Spleen (tissue), 11 donors: ENCODE measurements around the gene SOX13. TPM values are rescaled to one million over a fixed set of nuclear protein-coding genes. Genes with fewer than 3 reads are reported as not detected.

Source experiments
- DNase-seq: peaks from one replicate; pipeline ENCODE4 v3.0.0-alpha.2; 2020
- H3K27ac ChIP-seq, 8 donors: fragments of 200-600 bp; sonication (generic) in 7 of 8; 1 replicate in 4 of 8; 2 replicates in 4 of 8; pipeline versions ENCODE4 v1.5.0 to v1.8.0; 2016 to 2021; ENCODE audit warnings: inconsistent platforms in 4 of 8, mild to moderate bottlenecking in 4 of 8, moderate library complexity in 1 of 8
- H3K27me3 ChIP-seq, 7 donors: fragments of 200-600 bp; sonication (generic) in 6 of 7; replicated peaks in 1 of 7; 1 replicate in 4 of 7; 2 replicates in 3 of 7; pipeline versions ENCODE4 v1.5.0 to v1.8.0; 2016 to 2021; ENCODE audit warnings: inconsistent platforms in 3 of 7, mild to moderate bottlenecking in 1 of 7
- H3K36me3 ChIP-seq, 6 donors: fragments of 200-600 bp; sonication (generic) in 5 of 6; 1 replicate in 4 of 6; 2 replicates in 2 of 6; pipeline versions ENCODE4 v1.5.0 to v1.8.0; 2016 to 2021; ENCODE audit warnings: inconsistent platforms in 2 of 6
- H3K4me1 ChIP-seq, 6 donors: fragments of 200-600 bp; sonication (generic) in 5 of 6; 1 replicate in 3 of 6; 2 replicates in 3 of 6; pipeline versions ENCODE4 v1.5.0 to v1.8.0; 2016 to 2021; ENCODE audit warnings: inconsistent platforms in 3 of 6
- H3K4me3 ChIP-seq, 8 donors: fragments of 200-600 bp; sonication (generic) in 7 of 8; 1 replicate in 4 of 8; 2 replicates in 4 of 8; pipeline versions ENCODE4 v1.5.0 to v1.8.0; 2016 to 2021; ENCODE audit warnings: inconsistent platforms in 4 of 8, mild to moderate bottlenecking in 4 of 8, moderate library complexity in 2 of 8
- H3K9me3 ChIP-seq, 8 donors: fragments of 200-600 bp; sonication (generic) in 7 of 8; 1 replicate in 4 of 8; 2 replicates in 4 of 8; pipeline versions ENCODE4 v1.5.0 to v1.8.0; 2016 to 2021; ENCODE audit warnings: inconsistent platforms in 4 of 8
- CTCF ChIP-seq, 11 experiments: fragments of 200-600 bp in 7 of 11; fragments of 450-650 bp in 4 of 11; sonication (generic) in 4 of 11; IDR thresholded peaks in 8 of 11; conservative IDR thresholded peaks in 3 of 11; 1 replicate in 7 of 11; 2 replicates in 4 of 11; pipeline versions ENCODE4 v1.4.0 to v1.8.0; 2016 to 2021; ENCODE audit warnings: antibody characterized with exemption in 11 of 11, inconsistent platforms in 4 of 11, mild to moderate bottlenecking in 1 of 11
- POLR2A ChIP-seq, 3 donors: fragments of 450-650 bp; IDR thresholded peaks; one replicate each; pipeline ENCODE4 v1.5.1; 2017; ENCODE audit warnings: antibody characterized with exemption in 3 of 3, mild to moderate bottlenecking in 1 of 3
- POLR2AphosphoS5 ChIP-seq, 3 donors: sonication (generic); formaldehyde crosslinking; IDR thresholded peaks; one replicate each; pipeline ENCODE4 v1.5.1; 2017; ENCODE audit warnings: antibody characterized with exemption in 3 of 3
- WGBS, 5 donors: extraction: QIAGEN DNeasy Blood & Tissue Kit in 3 of 5; methylation state at CpG; one replicate each; pipeline versions ENCODE4 v1.1.5 to v1.1.7; 2013 to 2018; 5-methylcytosine and 5-hydroxymethylcytosine counted together
- intact Hi-C: fragments of 100-400 bp; cut with DNase I; formaldehyde crosslinking; loops from one replicate; pipeline ENCODE4 v1.15.0; 2023; ENCODE audit warnings: low total_unique reads
- polyA plus RNA-seq, 3 donors: library from polyadenylated mRNA; stranded (reverse); fragments of 200-250 nt; gene quantifications; one replicate each; pipeline ENCODE4 v1.2.1, GENCODE V29; 2013
- total RNA-seq, 7 donors: library from RNA; depleted of rRNA in 3 of 7; stranded (reverse); fragments of >200 nt in 3 of 7; fragmentation: NEBNext Ultra II Directional in 4 of 7; extraction: Animal tissue kit (Norgen Biotek cat#: 25700) in 4 of 7; gene quantifications; one replicate each; pipeline versions ENCODE4 v1.1.0 to v1.2.1, GENCODE V29; 2016 to 2021
- donor health status: healthy with polysubstance abuse.
- donor health status: DM: no; HTN: no; CAD: no; lungs with moderate emphysema.
- donor health status: DM: no; HTN: no; CAD: no.
- donor health status: Bipolar disorder and iron deficiency.
- donor health status: healthy.
- donor health status: DM: no; HTN: no; CAD: no.
- donor health status: DM: yes; HTN: yes; CAD: no.

Gene SOX13
- total and polyA plus RNA-seq, 10 donors: 2.0 to 28.7 (median 18.0) TPM

GRCh38 chr1:204108312-204109141 is 35.6 kb downstream of the SOX13 start:
- no peak for DNase-seq
- Histone ChIP-seq H3K9me3 (no peaks in the 10 kb centered on the region), H3K27ac (peak overlapping the region in 6 of 8 donors; percentile 11 to 66 (median 54)), H3K4me3 (no peak overlapping the region), H3K36me3 (no peaks in the 10 kb centered on the region), H3K27me3 (no peaks in the 10 kb centered on the region), H3K4me1 (peaks cover 8 to 57% (median 33%) of the 10 kb centered on the region in 6 donors)
- intact Hi-C loops: no loop called here
- TF ChIP-seq POLR2A (IDR thresholded peaks at IDR 0.05) (no peak), POLR2AphosphoS5 (IDR thresholded peaks at IDR 0.05) (peak in 1 of 3 donors; percentile 40), CTCF (IDR thresholded peaks at IDR 0.05 in 8 of 11, conservative IDR thresholded peaks at IDR 0.05 in 3 of 11) (no peak)
- 52 to 72% (median 55%) methylated on average over 17 to 21 of the region's 21 CpGs for WGBS, 5 donors

GRCh38 chr1:204110894-204111633 is 38.1 kb downstream of the SOX13 start:
- TF ChIP-seq CTCF (IDR thresholded peaks at IDR 0.05 in 8 of 11, conservative IDR thresholded peaks at IDR 0.05 in 3 of 11): no peak
- TF ChIP-seq POLR2A (IDR thresholded peaks at IDR 0.05): no peak
- no peak for TF ChIP-seq POLR2AphosphoS5 (IDR thresholded peaks at IDR 0.05)
- Histone ChIP-seq H3K4me3 (no peak overlapping the region), H3K36me3 (no peaks in the 10 kb centered on the region), H3K9me3 (no peaks in the 10 kb centered on the region), H3K27ac (no peak overlapping the region), H3K4me1 (peaks cover 0 to 32% (median 16%) of the 10 kb centered on the region in 6 donors), H3K27me3 (no peaks in the 10 kb centered on the region)
- no peak for DNase-seq
- 75 to 91% (median 83%) methylated on average over 5 of the region's 5 CpGs for WGBS, 5 donors
- intact Hi-C loops: no loop called here

- intact Hi-C loops: no loop called here
- Histone ChIP-seq H3K36me3 (peaks cover 0 to 18% (median 0%) of the 10 kb centered on the region in 6 donors), H3K27ac (no peak overlapping the region), H3K9me3 (no peaks in the 10 kb centered on the region), H3K4me3 (no peak overlapping the region), H3K4me1 (peaks cover 0 to 16% (median 11%) of the 10 kb centered on the region in 6 donors), H3K27me3 (no peaks in the 10 kb centered on the region)
- WGBS, 5 donors: 78 to 91% (median 82%) methylated on average over 4 to 11 of the region's 11 CpGs
- TF ChIP-seq POLR2A (IDR thresholded peaks at IDR 0.05) (no peak), CTCF (IDR thresholded peaks at IDR 0.05 in 8 of 11, conservative IDR thresholded peaks at IDR 0.05 in 3 of 11) (no peak), POLR2AphosphoS5 (IDR thresholded peaks at IDR 0.05) (no peak)
- DNase-seq: no peak
Measured at GRCh38 chr1:204112876-204113730, 40.2 kb downstream of the SOX13 start.
